Keratinocyte (primary cell): ENCODE results near the gene MOB3B. TPM values are rescaled to one million over a fixed set of nuclear protein-coding genes. Genes with fewer than 3 reads are reported as not detected.

Source experiments
- DNase-seq: peaks from one replicate; pipeline ENCODE4 v3.0.0-alpha.2; 2011; ENCODE audit warnings: low read depth, missing footprints, low spot score
- FAIRE-seq: peaks from 2 replicates; lab custom pipeline; 2011; peaks lifted over from hg19 to GRCh38; lab: Jason Lieb, UNC
- H2AFZ ChIP-seq: 2 replicates; pipeline ENCODE4 v1.6.0; 2012; ENCODE audit warnings: low read length, control low read depth, inconsistent platforms; ENCODE audit not compliant: control insufficient read depth
- H3K27ac ChIP-seq: 2 replicates; pipeline ENCODE4 v1.5.1; 2011; ENCODE audit warnings: low read length; ENCODE audit not compliant: control insufficient read depth, insufficient read depth
- H3K27me3 ChIP-seq: 3 replicates; pipeline ENCODE4 v1.6.0; 2011; ENCODE audit warnings: low read length; ENCODE audit not compliant: control insufficient read depth, insufficient read depth; ENCODE audit errors: extremely low read depth
- H3K36me3 ChIP-seq, 2 experiments: 2 replicates in 1 of 2; 3 replicates in 1 of 2; pipeline ENCODE4 v1.5.1; 2011; ENCODE audit warnings: low read length in 2 of 2, mild to moderate bottlenecking in 1 of 2; ENCODE audit not compliant: control insufficient read depth in 2 of 2, insufficient read depth in 2 of 2; ENCODE audit errors: extremely low read depth in 1 of 2
- H3K4me1 ChIP-seq: 3 replicates; pipeline ENCODE4 v1.5.1; 2011; ENCODE audit warnings: low read length; ENCODE audit not compliant: control insufficient read depth, insufficient read depth; ENCODE audit errors: extremely low read depth
- H3K4me2 ChIP-seq: 3 replicates; pipeline ENCODE4 v1.6.0; 2011; ENCODE audit warnings: low read depth, low read length; ENCODE audit not compliant: control insufficient read depth, insufficient read depth; ENCODE audit errors: extremely low read depth
- H3K4me3 ChIP-seq, 3 experiments: fragments of 200-600 bp in 1 of 3; sonication (generic) in 1 of 3; 2 replicates in 2 of 3; 3 replicates in 1 of 3; pipeline ENCODE4 v1.5.1; 2011 to 2016; ENCODE audit warnings: low read length in 3 of 3, mild to moderate bottlenecking in 3 of 3, control low read depth in 2 of 3, inconsistent platforms in 1 of 3, low read depth in 1 of 3, mixed read lengths in 1 of 3, mixed run types in 1 of 3, moderate library complexity in 1 of 3; ENCODE audit not compliant: control insufficient read depth in 2 of 3, insufficient read depth in 2 of 3; ENCODE audit errors: extremely low read depth in 1 of 3
- H3K79me2 ChIP-seq: 2 replicates; pipeline ENCODE4 v1.6.0; 2012; ENCODE audit warnings: low read length; ENCODE audit not compliant: control insufficient read depth, insufficient read depth
- H3K9ac ChIP-seq: 3 replicates; pipeline ENCODE4 v1.6.0; 2011; ENCODE audit warnings: low read length; ENCODE audit not compliant: control insufficient read depth, insufficient read depth; ENCODE audit errors: extremely low read depth
- H3K9me1 ChIP-seq: 3 replicates; pipeline ENCODE4 v1.6.0; 2011; ENCODE audit warnings: low read length; ENCODE audit not compliant: control insufficient read depth, insufficient read depth; ENCODE audit errors: extremely low read depth
- H3K9me3 ChIP-seq: 2 replicates; pipeline ENCODE4 v1.5.1; 2012; ENCODE audit warnings: low read depth, low read length; ENCODE audit not compliant: control insufficient read depth
- H4K20me1 ChIP-seq: 3 replicates; pipeline ENCODE4 v1.6.0; 2011; ENCODE audit warnings: low read length; ENCODE audit not compliant: control insufficient read depth, insufficient read depth; ENCODE audit errors: extremely low read depth
- EZH2 ChIP-seq: IDR thresholded peaks from one replicate; pipeline ENCODE4 v1.6.1; 2012; ENCODE audit warnings: inconsistent platforms, mild to moderate bottlenecking, low read length, moderate library complexity
- dilution Hi-C: fragments of 300-500 bp; cut with MboI; formaldehyde crosslinking; loops from one replicate; pipeline ENCODE4 v1.7.0; 2020; ENCODE audit warnings: low sequenced_read_pairs; ENCODE audit not compliant: extremely low pct_ligation_motif_present
- polyA plus RNA-seq, 5 experiments: library from polyadenylated mRNA; depleted of rRNA in 3 of 5; stranded (reverse) in 3 of 5; stranded (forward) in 1 of 5; unstranded in 1 of 5; fragments of >200 nt; gene quantifications; 1 replicate in 1 of 5; 2 replicates in 3 of 5; 3 replicates in 1 of 5; pipeline versions ENCODE4 v1.2.1 to v1.2.3, GENCODE V29; 2011 to 2012; ENCODE audit warnings: missing spikeins in 2 of 5, low read depth in 1 of 5, low replicate concordance in 1 of 5
- TF ChIP-seq, protein P1 (sequence below), 3 experiments: IDR thresholded peaks in 1 of 3; conservative IDR thresholded peaks in 1 of 3; optimal IDR thresholded peaks in 1 of 3; 2 replicates in 2 of 3; 3 replicates in 1 of 3; pipeline versions ENCODE3 to v1.5.1; 2011; ENCODE audit warnings: low read length in 3 of 3, mild to moderate bottlenecking in 3 of 3, moderate library complexity in 2 of 3, control low read depth in 1 of 3, inconsistent platforms in 1 of 3; ENCODE audit not compliant: insufficient read depth in 2 of 3; ENCODE audit errors: extremely low read depth in 1 of 3

MOB3B gene
- polyA plus RNA-seq, 1 donor (not counting 4 experiments of a cell fraction or from before 2014, with no cell fraction given): 35.3 TPM

DNA sequence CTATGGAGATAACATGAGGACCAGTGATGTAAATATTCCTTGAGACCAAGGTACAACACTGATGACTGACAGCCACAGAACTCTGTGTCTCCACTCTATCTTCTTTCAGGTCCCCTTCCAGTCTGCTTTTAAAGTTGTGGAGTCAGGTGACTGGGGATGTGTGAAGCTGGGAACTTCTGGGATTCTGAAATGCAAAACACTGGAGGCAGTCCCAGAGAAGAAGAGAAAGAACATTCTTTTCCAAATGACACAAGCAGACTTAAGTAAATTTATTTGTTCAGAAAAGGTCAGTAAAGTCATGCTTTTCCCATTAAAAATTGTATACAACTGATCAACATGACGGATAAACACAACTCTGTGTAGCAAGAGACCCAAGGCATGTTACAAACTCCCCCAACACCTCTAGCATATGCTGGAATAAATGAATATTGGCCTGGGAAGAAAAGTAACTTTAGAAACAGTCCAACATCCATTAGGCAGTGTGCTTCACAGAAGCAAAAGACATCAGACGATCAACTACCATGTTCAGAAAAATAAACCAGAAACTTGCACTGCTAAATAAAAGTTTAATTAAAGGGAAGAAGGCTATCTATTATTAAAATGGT, 98.0 kb downstream of the MOB3B start:
- Histone ChIP-seq H2AFZ (no peak overlapping the region), H4K20me1 (no peaks in the 10 kb centered on the region), H3K27me3 (no peaks in the 10 kb centered on the region), H3K4me3 (no peak overlapping the region), H3K36me3 (no peaks in the 10 kb centered on the region), H3K79me2 (peaks cover 16% of the 10 kb centered on the region), H3K9me3 (no peaks in the 10 kb centered on the region), H3K9ac (no peak overlapping the region), H3K27ac (no peak overlapping the region), H3K9me1 (no peaks in the 10 kb centered on the region), H3K4me2 (no peak overlapping the region), H3K4me1 (peaks cover 76% of the 10 kb centered on the region)
- TF ChIP-seq, protein P1, sequence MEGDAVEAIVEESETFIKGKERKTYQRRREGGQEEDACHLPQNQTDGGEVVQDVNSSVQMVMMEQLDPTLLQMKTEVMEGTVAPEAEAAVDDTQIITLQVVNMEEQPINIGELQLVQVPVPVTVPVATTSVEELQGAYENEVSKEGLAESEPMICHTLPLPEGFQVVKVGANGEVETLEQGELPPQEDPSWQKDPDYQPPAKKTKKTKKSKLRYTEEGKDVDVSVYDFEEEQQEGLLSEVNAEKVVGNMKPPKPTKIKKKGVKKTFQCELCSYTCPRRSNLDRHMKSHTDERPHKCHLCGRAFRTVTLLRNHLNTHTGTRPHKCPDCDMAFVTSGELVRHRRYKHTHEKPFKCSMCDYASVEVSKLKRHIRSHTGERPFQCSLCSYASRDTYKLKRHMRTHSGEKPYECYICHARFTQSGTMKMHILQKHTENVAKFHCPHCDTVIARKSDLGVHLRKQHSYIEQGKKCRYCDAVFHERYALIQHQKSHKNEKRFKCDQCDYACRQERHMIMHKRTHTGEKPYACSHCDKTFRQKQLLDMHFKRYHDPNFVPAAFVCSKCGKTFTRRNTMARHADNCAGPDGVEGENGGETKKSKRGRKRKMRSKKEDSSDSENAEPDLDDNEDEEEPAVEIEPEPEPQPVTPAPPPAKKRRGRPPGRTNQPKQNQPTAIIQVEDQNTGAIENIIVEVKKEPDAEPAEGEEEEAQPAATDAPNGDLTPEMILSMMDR (optimal IDR thresholded peaks at IDR 0.05 in 1 of 3, IDR thresholded peaks at IDR 0.05 in 1 of 3, conservative IDR thresholded peaks at IDR 0.05 in 1 of 3; ENCODE audit: extremely low read depth in 1 of 3, insufficient read depth in 2 of 3, low read length in 3 of 3): no peak
- TF ChIP-seq EZH2: no peak
- DNase-seq (no peak), FAIRE-seq (peak; percentile 56)
- dilution Hi-C loops: no loop called here

DNA sequence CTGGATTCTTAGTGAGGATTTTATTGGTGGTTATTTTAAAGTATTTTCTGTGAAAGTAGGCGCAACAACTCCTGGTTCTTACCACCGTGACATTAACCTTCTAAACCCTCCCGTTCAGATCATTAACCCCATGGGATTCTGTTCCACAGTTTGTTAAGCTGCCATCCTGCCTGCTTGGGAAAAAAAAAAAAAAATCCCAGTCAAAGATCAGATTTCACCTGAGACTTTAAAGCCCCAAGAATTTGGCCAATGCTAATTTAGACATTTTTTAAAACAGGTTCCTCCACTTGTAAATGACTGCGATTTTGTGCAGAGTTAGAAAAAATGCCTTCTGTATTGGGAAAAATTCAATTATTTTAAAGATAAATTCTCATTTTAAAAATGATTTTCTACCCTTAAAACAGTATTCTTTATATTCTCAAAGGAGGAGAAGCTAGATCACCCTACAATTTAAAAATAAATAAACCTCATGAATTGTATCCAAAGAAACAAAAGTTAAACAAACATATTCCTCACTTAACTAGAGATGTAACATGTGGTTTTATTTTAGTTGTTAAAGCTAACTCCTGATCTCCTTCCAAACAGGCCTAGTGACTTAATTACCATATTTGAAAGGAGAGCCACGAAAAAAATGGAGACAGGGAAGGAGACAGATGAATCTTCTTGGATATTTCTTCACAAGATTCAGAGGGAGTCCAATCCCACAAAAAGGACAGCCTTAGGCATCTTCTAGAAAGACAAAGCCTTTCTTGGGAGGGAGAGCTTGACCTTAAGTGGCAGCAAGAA, 98.7 kb downstream of the MOB3B start:
- Histone ChIP-seq H3K4me1 (peaks cover 76% of the 10 kb centered on the region), H3K27me3 (no peaks in the 10 kb centered on the region), H2AFZ (no peak overlapping the region), H4K20me1 (no peaks in the 10 kb centered on the region), H3K27ac (no peak overlapping the region), H3K4me3 (no peak overlapping the region), H3K4me2 (no peak overlapping the region), H3K9me1 (no peaks in the 10 kb centered on the region), H3K36me3 (no peaks in the 10 kb centered on the region), H3K9ac (no peak overlapping the region), H3K9me3 (no peaks in the 10 kb centered on the region), H3K79me2 (peaks cover 15% of the 10 kb centered on the region)
- dilution Hi-C loops: no loop called here
- FAIRE-seq: no peak
- TF ChIP-seq, protein P1 (optimal IDR thresholded peaks at IDR 0.05 in 1 of 3, IDR thresholded peaks at IDR 0.05 in 1 of 3, conservative IDR thresholded peaks at IDR 0.05 in 1 of 3; ENCODE audit: extremely low read depth in 1 of 3, insufficient read depth in 2 of 3, low read length in 3 of 3): no peak
- TF ChIP-seq EZH2: no peak
- no peak for DNase-seq
